Cardiac fibroblast (primary cell): ENCODE results near the gene XPNPEP1.
"Not testable (repeated sequence)": the region's sequence is repeated elsewhere in the genome, so short reads cannot be mapped to it uniquely, and the experiment has no call there.

Experiments
- DNase-seq, 2 donors: peaks; one replicate each; pipeline versions ENCODE4 v3.0.0 to v3.0.0-alpha.2; 2010; ENCODE audit warnings: low read depth in 2 of 2
- H3K4me3 ChIP-seq, 2 donors: replicated peaks in 1 of 2; 1 replicate in 1 of 2; 2 replicates in 1 of 2; pipeline ENCODE4 v1.5.1; 2011; ENCODE audit warnings: low read depth in 2 of 2, low read length in 2 of 2, mild to moderate bottlenecking in 2 of 2, moderate library complexity in 1 of 2
- TF ChIP-seq, protein P1 (sequence below): IDR thresholded peaks from one replicate; pipeline ENCODE4 v1.5.1; 2011; ENCODE audit warnings: low read depth, mild to moderate bottlenecking, low read length, inconsistent platforms

XPNPEP1 gene

DNA sequence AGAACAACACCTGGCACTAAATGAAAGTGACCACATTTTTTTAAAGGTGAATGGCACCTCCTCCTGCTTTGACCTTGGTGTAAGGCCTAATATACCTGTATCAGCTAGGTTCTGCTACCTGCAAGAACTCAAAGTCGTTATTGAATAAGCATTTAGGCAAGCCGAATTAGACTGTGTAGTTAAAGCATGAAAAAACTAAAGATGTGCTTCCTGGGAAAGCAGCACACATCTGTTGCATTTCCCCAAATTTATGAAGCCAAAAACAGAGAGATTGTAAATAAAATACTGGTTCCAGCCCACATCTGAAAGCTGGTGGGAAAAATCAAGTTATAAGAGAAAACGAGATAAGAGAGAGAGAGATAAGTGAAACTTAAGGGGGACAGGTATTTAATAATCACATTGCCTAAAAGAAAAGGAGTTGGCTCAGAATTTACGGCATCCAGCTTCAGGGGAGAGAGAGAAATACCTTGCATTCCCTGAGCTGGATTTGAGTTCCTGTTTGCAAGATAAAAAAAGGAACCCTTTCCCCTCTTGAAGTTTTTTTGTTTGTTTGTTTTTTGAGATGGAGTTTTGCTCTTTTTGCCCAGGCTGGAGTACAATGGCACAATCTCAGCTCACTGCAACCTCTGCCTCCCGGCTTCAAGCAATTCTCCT is 1.8 kb upstream of the XPNPEP1 start:
- TF ChIP-seq, protein P1, sequence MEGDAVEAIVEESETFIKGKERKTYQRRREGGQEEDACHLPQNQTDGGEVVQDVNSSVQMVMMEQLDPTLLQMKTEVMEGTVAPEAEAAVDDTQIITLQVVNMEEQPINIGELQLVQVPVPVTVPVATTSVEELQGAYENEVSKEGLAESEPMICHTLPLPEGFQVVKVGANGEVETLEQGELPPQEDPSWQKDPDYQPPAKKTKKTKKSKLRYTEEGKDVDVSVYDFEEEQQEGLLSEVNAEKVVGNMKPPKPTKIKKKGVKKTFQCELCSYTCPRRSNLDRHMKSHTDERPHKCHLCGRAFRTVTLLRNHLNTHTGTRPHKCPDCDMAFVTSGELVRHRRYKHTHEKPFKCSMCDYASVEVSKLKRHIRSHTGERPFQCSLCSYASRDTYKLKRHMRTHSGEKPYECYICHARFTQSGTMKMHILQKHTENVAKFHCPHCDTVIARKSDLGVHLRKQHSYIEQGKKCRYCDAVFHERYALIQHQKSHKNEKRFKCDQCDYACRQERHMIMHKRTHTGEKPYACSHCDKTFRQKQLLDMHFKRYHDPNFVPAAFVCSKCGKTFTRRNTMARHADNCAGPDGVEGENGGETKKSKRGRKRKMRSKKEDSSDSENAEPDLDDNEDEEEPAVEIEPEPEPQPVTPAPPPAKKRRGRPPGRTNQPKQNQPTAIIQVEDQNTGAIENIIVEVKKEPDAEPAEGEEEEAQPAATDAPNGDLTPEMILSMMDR: no peak
- H3K4me3 ChIP-seq: no peak overlapping the region
- no peak for DNase-seq

DNA sequence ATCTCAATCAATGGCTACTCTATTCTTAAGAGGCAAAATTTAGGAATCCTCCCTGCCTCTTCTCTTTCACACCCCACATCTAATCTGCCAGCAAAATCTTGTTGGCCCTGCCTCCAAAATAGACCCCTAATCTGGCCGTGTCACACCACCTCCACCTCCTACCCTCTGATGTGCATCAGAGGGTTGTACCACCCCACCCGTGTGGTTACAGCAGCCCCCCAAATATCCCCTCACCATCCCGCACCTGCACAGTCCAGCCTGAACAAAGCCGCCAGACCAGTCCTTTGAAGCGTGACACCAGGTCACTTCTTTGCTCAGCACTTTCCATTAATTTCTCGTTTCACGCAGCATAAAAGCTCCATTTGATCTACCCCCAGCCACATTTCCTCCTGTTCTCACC is 776 bp upstream of the XPNPEP1 start:
- TF ChIP-seq, protein P1: no peak
- no peak for DNase-seq
- no peak overlapping the region for H3K4me3 ChIP-seq

DNA sequence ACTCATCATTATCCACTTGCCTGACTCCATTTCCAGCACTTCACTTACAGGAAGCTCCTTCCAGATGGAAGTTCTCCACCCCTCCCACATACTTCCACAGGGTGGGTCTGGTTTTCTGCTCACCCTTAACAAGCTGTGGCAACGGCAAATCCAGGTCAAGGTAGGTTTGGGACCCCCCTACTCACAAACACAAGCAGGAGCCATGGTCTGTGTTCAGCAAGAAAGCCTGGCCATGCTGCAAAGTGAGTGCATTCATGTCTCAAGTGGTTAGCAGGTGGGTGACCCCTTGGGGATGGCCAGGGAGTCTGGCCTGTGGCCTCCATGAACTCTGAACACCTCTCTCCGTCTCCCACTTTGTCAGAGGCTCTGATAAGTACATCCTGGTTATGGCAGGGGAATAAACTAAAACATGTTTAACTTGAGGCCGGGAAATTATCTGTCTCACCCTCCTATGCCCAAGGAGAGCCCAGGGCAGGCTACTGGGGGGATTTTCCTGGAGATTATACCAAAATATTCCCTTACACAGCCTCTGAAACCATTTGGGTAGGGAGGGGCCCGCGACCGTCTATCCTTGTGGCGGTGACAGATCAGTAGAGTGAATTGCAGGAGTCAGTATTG is 844 bp downstream of the XPNPEP1 start:
- H3K4me3 ChIP-seq: peak overlapping the region; percentile 88 to 92
- TF ChIP-seq, protein P1: no peak
- DNase-seq: peak in 1 of 2 donors; percentile 18

DNA sequence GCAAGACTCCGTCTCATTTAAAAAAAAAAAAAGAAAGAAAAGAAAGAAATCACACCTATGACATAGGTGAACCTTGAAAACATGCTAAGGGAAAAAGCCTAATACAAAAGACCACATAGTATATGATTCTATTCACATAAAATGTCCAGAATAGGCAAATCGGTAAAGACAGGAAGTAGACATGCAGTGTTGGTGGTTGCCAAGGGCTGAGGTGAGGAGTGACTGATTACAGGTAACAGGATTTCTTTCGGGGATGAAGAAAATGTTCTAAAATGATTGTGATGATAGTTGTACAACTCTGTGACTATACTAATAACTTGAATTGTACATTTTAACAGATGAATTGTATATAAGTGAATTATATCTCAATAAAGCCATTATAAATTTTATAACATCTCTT is 3.3 kb downstream of the XPNPEP1 start:
- no peak for DNase-seq
- TF ChIP-seq, protein P1: no peak
- no peak overlapping the region for H3K4me3 ChIP-seq

DNA sequence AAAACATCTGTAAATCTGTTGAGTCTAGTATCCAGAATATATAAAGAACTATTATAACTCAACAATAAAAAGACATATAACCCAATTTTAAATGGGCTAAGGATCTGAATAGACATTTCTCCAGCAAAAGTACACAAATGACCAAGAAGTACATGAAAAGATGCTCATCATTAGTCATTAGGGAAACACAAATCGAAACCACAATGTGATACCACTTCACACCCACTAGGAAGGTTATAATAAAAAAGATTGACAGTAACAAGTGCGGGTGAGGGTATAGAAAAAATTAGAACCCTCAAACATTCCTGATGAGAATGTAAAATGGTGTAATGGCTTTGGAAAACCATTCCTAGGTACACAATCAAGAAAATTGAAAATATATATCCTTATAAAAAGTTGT is 4.1 kb downstream of the XPNPEP1 start:
- DNase-seq: no peak
- no peak overlapping the region for H3K4me3 ChIP-seq
- TF ChIP-seq, protein P1: no peak

DNA sequence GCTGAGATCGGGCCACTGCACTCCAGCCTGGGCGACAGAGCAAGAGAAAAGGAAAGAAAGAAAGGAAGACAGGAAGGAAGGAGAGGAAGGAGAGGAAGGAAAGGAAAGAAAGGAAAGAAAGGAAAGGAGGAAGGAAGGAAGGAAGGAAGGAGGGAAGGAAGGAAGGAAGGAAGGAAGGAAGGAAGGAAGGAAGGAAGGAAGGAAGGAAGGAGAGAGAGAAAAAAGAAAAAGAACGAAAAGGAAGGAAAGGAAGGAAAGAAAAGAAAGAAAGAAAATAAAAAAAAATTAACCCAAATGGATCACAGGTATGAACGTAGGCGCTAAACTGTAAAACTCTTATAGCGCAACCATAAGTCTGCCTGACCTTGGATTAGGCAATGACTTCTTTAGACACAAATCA is 4.6 kb downstream of the XPNPEP1 start:
- not testable (repeated sequence) for DNase-seq, H3K4me3 ChIP-seq

DNA sequence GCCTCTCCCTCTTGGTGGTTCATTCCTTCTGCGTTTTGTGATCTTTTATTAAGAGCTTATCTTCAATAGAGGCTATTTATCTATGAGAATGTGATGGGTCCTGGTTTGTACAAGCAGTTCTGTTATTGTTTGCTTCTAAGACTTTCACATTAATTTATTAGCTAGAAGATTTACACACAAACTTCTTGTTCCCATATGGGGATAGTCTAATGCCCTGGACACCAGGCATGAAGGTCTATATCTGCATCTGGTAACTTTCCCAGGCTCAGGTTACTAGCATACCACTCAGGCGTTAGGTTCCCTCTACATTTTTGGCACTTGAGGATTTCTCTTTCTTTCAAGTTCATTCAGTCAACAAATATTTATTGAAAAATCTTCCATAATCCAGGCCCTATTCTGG is 7.7 kb downstream of the XPNPEP1 start:
- TF ChIP-seq, protein P1: no peak
- no peak for DNase-seq
- H3K4me3 ChIP-seq: no peak overlapping the region
